HEK293 (cell line): Measurements from ENCODE around the gene CPAMD8.

ENCODE experiments used
- REST ChIP-seq: fragments of 450-650 bp; formaldehyde crosslinking; IDR thresholded peaks from 2 replicates; pipeline ENCODE4 v1.5.1; 2016; ENCODE audit warnings: missing biosample characterization, missing genetic modification characterization
- ZBTB17 ChIP-seq: fragments of 450-650 bp; formaldehyde crosslinking; IDR thresholded peaks from 2 replicates; pipeline ENCODE4 v1.5.1; 2016; ENCODE audit warnings: missing biosample characterization, missing genetic modification characterization
- ZBTB48 ChIP-seq: fragments of 450-650 bp; formaldehyde crosslinking; IDR thresholded peaks from 2 replicates; pipeline ENCODE4 v1.5.1; 2016; ENCODE audit warnings: missing biosample characterization, missing genetic modification characterization

- no peak for TF ChIP-seq ZBTB17
- no peak for TF ChIP-seq REST (tag by site-specific recombination)
- TF ChIP-seq ZBTB48 (tag by site-specific recombination): no peak
These were observed 43.8 kb upstream of the CPAMD8 start for GRCh38 chr19:17070421-17070820.
